ENCODE results near the gene HOXA6. TPM values are rescaled to one million over a fixed set of nuclear protein-coding genes. Genes with fewer than 3 reads are reported as not detected.

The HOXA6 gene
- total RNA-seq, 2 donors from 2014 or later, result 10.9 to 29.6 TPM

DNA sequence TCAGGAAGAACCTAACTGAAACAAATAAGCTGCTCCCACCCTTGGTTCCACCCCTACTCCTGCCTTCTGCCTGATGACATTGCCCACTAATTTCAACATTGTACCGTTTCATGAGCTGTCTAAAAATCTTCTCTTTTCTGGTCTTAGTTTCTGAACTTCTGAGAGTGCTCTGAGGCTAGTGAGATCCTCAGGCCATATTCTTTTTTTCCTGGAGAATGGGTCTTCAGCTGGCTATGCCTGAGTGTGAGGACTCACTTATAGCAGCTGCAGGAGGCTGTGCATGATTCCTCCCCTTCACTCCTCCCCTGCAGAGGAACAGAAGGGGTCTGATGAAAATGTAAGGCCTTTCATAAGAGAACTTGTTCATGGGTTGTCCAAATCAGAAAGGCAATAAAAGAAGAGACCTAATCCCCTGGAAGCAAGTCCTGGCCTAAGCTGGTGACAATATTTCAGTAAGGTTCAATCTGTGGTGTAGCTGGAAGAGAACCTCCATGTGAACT, 28.1 kb downstream of the HOXA6 start:
- Histone ChIP-seq H3K9me3 (no peaks in the 10 kb centered on the region), H3K27me3 (no peaks in the 10 kb centered on the region), H3K4me3 (no peak overlapping the region), H3K36me3 (no peaks in the 10 kb centered on the region), H3K27ac (peak overlapping the region; percentile 13), H3K4me1 (peaks cover 20% of the 10 kb centered on the region), H3K9ac (ENCODE audit: low read depth in 2 of 2, low read length in 2 of 2) (peak overlapping the region in 1 of 2 donors; percentile 97)
- intact Hi-C loops (cut with DNase I), result no loop called here
- TF ChIP-seq, protein P1, sequence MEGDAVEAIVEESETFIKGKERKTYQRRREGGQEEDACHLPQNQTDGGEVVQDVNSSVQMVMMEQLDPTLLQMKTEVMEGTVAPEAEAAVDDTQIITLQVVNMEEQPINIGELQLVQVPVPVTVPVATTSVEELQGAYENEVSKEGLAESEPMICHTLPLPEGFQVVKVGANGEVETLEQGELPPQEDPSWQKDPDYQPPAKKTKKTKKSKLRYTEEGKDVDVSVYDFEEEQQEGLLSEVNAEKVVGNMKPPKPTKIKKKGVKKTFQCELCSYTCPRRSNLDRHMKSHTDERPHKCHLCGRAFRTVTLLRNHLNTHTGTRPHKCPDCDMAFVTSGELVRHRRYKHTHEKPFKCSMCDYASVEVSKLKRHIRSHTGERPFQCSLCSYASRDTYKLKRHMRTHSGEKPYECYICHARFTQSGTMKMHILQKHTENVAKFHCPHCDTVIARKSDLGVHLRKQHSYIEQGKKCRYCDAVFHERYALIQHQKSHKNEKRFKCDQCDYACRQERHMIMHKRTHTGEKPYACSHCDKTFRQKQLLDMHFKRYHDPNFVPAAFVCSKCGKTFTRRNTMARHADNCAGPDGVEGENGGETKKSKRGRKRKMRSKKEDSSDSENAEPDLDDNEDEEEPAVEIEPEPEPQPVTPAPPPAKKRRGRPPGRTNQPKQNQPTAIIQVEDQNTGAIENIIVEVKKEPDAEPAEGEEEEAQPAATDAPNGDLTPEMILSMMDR (IDR thresholded peaks at IDR 0.05), result no peak
- peak; percentile 16 for DNase-seq

DNA sequence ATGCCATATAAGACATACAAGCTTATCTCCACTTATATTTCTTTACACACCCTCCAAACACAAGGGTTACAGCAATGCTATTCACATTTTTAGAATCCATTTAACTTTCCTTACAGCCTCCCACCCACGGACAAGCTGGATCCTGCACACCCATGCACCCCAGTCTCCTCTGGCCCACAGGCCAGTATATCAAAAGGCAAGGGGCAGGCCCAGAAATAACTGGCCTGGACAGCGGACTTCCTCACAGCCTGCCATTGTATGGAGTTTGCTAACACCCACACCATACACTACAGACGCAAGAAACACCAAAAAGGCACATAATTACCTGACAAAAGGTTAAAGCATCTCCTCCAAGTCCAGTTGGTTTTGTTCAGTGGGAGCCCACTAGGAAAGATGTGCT, 29.0 kb downstream of the HOXA6 start:
- H3K4me3 ChIP-seq, result no peak overlapping the region
- DNase-seq, result peak; percentile 34

DNA sequence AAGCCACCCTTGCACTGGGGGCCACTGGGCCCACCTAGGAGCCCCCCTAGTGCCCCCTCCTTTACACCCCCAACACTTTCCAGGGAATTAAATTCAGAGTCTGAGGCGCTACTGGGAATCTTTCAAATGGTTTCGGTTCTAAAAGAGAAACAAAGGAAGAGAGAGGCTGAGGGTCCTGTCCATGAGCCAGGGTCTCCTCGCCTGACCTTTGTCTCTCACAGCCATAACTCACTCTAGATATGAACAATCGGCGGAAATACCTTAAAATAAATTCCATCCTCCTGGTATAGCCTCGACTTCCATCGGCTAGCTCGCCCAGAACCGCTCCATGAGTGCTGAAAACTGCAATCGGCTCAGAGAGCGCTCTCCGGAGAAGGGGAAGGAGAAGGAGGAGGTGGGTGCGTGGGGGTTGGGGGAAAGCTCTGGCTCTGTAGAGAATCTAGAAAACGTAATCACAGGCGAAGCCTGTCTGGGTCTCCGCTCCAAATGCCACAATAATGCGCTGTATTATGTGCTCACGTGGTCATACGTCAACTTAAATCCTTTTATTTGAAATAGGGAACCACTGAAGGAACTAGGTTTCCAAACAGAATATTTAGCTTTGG, 29.6 kb downstream of the HOXA6 start:
- intact Hi-C loops (cut with DNase I), result no loop called here
- H3K36me3 ChIP-seq, result no peaks in the 10 kb centered on the region
- peak overlapping the region; percentile 75 for H3K27ac ChIP-seq
- DNase-seq, result peak; percentile 49
- H3K9ac ChIP-seq (ENCODE audit: low read depth in 2 of 2, low read length in 2 of 2), result peak overlapping the region; percentile 58 to 97
- H3K4me1 ChIP-seq, result peaks cover 20% of the 10 kb centered on the region
- TF ChIP-seq, protein P1 (IDR thresholded peaks at IDR 0.05), result no peak
- peak overlapping the region; percentile 17 for H3K4me3 ChIP-seq
- H3K9me3 ChIP-seq, result no peaks in the 10 kb centered on the region
- H3K27me3 ChIP-seq, result no peaks in the 10 kb centered on the region

More for the DNA sequence above, 29.0 kb downstream of the HOXA6 start:
- H3K9me3 ChIP-seq, result no peaks in the 10 kb centered on the region
- intact Hi-C loops (cut with DNase I), result no loop called here
- H3K4me1 ChIP-seq, result peaks cover 20% of the 10 kb centered on the region
- no peaks in the 10 kb centered on the region for H3K27me3 ChIP-seq
- H3K9ac ChIP-seq (ENCODE audit: low read depth in 2 of 2, low read length in 2 of 2), result peak overlapping the region in 1 of 2 donors; percentile 97
- H3K27ac ChIP-seq, result peak overlapping the region; percentile 75
- TF ChIP-seq, protein P1 (IDR thresholded peaks at IDR 0.05), result no peak
- H3K36me3 ChIP-seq, result no peaks in the 10 kb centered on the region

DNA sequence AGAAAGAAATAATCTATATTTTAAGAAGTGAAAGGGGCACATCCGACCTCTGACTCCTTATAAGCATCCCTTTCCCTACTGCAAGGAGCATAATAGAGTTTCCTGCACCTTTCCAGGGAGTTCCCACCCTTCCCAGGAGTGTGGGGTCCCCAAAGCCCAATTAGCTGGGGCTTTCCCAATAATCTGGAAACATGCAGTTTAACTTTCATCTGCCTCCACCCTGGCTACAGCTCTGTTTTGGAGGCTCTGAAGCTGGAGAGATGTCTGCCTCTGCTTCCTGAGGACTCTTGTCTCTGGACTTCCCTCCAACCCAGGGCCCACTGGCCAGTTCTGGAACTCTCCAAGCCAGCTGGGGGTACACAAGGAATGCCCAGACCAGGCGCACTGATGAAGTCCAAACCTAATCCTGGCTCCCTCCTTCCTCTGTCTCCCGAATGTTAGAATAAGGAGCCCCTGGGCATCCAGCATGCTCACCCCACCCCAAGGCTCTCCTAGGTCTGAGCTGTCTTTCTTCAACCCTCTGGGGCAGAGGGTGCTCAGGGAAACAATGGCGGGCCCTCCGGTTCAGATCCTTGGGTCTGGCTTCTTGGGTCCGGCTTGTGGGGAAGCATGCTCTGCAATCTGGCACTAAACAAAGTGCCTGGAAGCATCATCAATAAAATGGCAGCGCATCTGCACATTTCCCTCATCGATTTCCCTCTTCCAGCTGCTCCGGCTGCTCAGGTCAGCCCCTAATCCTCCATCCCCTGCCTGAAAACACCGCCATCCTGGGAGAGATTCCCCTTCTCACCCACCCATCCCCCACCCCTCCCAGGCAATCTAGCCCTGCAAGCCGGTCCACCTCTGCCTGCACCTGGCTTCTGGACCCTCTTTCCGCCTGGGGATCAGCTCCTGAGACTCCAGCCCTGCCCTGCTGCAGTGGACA, 30.4 kb downstream of the HOXA6 start:
- peak overlapping the region; percentile 58 to 97 for H3K9ac ChIP-seq (ENCODE audit: low read depth in 2 of 2, low read length in 2 of 2)
- H3K4me1 ChIP-seq, result peaks cover 20% of the 10 kb centered on the region
- TF ChIP-seq, protein P1 (IDR thresholded peaks at IDR 0.05), result no peak
- no peaks in the 10 kb centered on the region for H3K36me3 ChIP-seq
- peak; percentile 44 for DNase-seq
- peak overlapping the region; percentile 75 for H3K27ac ChIP-seq
- peak overlapping the region; percentile 17 for H3K4me3 ChIP-seq
- no peaks in the 10 kb centered on the region for H3K27me3 ChIP-seq
- intact Hi-C loops (cut with DNase I), result no loop called here
- no peaks in the 10 kb centered on the region for H3K9me3 ChIP-seq

DNA sequence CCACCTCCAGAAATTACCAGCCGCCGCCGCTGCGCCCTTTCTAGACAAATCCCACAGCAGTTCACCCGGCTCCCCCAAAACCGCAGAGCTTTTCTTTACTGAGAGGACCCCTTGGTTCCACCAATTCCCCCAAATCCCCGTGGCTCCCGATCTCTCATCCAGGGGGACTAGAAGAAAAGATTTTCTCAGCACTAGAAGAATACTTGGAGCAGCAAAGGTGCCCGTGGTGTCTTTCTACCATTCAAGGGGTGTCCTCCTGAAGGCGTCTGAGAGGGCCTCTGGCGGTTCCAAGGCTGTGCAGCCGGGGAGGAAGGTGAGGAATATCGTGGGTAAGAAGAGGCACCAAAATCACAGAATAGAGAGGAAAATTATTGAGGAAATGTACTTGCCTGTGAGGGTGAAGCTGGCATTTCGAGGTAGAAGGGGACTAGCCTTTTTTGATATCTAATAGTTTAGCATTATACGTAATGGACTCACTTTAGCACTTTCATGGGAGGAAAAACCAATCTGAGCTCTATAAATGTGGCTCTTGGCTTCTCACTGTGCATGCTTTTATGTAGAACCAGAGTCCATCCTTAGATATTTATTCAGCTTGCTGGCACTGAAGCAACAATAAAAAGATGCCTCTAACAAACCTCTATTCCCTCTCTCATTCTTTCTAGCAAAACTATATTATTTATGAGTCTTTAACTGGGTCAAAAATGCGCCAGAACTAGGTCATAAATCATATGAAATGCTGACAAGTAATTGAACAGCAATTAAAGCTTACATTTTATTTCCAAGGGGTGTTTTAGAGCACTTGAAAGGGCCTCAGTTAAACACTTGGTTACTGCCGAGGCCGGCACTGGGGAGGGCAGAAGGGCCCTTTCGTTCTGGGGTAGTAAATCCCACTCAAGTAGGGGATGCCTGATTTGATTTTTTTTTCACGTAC, 31.3 kb downstream of the HOXA6 start:
- H3K27me3 ChIP-seq, result no peaks in the 10 kb centered on the region
- H3K4me1 ChIP-seq, result peaks cover 18% of the 10 kb centered on the region
- intact Hi-C loops (cut with DNase I), result no loop called here
- H3K9me3 ChIP-seq, result no peaks in the 10 kb centered on the region
- H3K36me3 ChIP-seq, result no peaks in the 10 kb centered on the region
- TF ChIP-seq, protein P1 (IDR thresholded peaks at IDR 0.05), result no peak
- peak; percentile 35 for DNase-seq
- peak overlapping the region; percentile 75 for H3K27ac ChIP-seq
- H3K9ac ChIP-seq (ENCODE audit: low read depth in 2 of 2, low read length in 2 of 2), result peak overlapping the region; percentile 58 to 97
- peak overlapping the region; percentile 22 for H3K4me3 ChIP-seq

Data from colonic mucosa (tissue), 4 donors.